Gastroesophageal sphincter (tissue), 3 donors: ENCODE results near the gene SIN3A.
"Not testable (repeated sequence)": the region's sequence is repeated elsewhere in the genome, so short reads cannot be mapped to it uniquely, and the experiment has no call there.

ENCODE experiments used
- EP300 ChIP-seq: sonication (generic); formaldehyde crosslinking; IDR thresholded peaks from one replicate; pipeline ENCODE4 v1.6.1; 2017; ENCODE audit warnings: antibody characterized with exemption, mild to moderate bottlenecking
- POLR2AphosphoS5 ChIP-seq: sonication (generic); formaldehyde crosslinking; IDR thresholded peaks from one replicate; pipeline ENCODE4 v1.6.1; 2017; ENCODE audit warnings: antibody characterized with exemption
- TF ChIP-seq, protein P1 (sequence below), 4 experiments: fragments of 200-600 bp in 2 of 4; fragments of 450-650 bp in 2 of 4; sonication (generic) in 1 of 4; IDR thresholded peaks; one replicate each; pipeline ENCODE4 v1.5.1; 2017 to 2019; ENCODE audit warnings: antibody characterized with exemption in 4 of 4, mild to moderate bottlenecking in 2 of 4, moderate library complexity in 2 of 4

DNA sequence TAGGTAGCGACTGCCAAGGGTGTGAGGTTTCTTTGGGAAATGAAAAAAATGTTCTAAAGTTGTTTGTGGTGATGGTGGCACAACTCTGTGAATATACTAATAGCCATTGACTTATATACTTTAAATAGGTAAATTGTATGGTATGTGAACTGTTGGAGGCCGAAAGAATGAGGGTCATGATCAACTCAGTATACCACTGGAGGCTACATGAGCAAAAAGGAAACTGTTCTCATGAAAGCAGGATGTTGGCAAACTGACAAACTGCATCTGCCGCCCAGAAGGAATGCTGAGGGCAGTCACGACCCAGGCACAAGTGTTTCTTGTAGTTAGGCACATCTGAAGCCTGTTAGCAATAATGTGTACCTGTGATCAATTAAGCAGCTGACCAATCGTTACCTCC, 32.1 kb upstream of the SIN3A start:
- TF ChIP-seq, protein P1, sequence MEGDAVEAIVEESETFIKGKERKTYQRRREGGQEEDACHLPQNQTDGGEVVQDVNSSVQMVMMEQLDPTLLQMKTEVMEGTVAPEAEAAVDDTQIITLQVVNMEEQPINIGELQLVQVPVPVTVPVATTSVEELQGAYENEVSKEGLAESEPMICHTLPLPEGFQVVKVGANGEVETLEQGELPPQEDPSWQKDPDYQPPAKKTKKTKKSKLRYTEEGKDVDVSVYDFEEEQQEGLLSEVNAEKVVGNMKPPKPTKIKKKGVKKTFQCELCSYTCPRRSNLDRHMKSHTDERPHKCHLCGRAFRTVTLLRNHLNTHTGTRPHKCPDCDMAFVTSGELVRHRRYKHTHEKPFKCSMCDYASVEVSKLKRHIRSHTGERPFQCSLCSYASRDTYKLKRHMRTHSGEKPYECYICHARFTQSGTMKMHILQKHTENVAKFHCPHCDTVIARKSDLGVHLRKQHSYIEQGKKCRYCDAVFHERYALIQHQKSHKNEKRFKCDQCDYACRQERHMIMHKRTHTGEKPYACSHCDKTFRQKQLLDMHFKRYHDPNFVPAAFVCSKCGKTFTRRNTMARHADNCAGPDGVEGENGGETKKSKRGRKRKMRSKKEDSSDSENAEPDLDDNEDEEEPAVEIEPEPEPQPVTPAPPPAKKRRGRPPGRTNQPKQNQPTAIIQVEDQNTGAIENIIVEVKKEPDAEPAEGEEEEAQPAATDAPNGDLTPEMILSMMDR (IDR thresholded peaks at IDR 0.05), result not testable (repeated sequence)
- TF ChIP-seq EP300, POLR2AphosphoS5: not testable (repeated sequence)
